Liver (tissue), 9 donors: ENCODE results near the gene SGCD. TPM values are rescaled to one million over a fixed set of nuclear protein-coding genes. Genes with fewer than 3 reads are reported as not detected.

ENCODE experiments used
- DNase-seq: peaks from one replicate; pipeline ENCODE4 v3.0.0-alpha.2; 2017; ENCODE audit warnings: low spot score
- H3K27ac ChIP-seq, 2 donors: one replicate each; pipeline ENCODE4 v1.7.0; 2013; ENCODE audit warnings: inconsistent platforms in 2 of 2, low read length in 2 of 2, control low read depth in 1 of 2, low read depth in 1 of 2, mild to moderate bottlenecking in 1 of 2
- H3K27me3 ChIP-seq, 4 donors: one replicate each; pipeline versions ENCODE4 v1.6.1 to v1.7.0; 2013; ENCODE audit warnings: low read length in 3 of 4, inconsistent platforms in 1 of 4, mild to moderate bottlenecking in 1 of 4, moderate library complexity in 1 of 4; ENCODE audit not compliant: control insufficient read depth in 4 of 4, insufficient read depth in 4 of 4
- H3K36me3 ChIP-seq, 4 donors: one replicate each; pipeline versions ENCODE4 v1.6.1 to v1.7.0; 2013; ENCODE audit warnings: low read length in 3 of 4, mild to moderate bottlenecking in 3 of 4, low read depth in 1 of 4, moderate library complexity in 1 of 4; ENCODE audit not compliant: control insufficient read depth in 4 of 4, insufficient read depth in 3 of 4
- H3K4me1 ChIP-seq, 4 donors: one replicate each; pipeline versions ENCODE4 v1.6.1 to v1.7.0; 2013; ENCODE audit warnings: low read length in 3 of 4, mild to moderate bottlenecking in 3 of 4, moderate library complexity in 1 of 4; ENCODE audit not compliant: control insufficient read depth in 4 of 4, insufficient read depth in 4 of 4
- H3K4me3 ChIP-seq, 3 donors: one replicate each; pipeline versions ENCODE4 v1.6.1 to v1.7.0; 2013; ENCODE audit warnings: low read length in 3 of 3, control low read depth in 1 of 3, low read depth in 1 of 3, mild to moderate bottlenecking in 1 of 3
- H3K9ac ChIP-seq, 2 donors: one replicate each; pipeline ENCODE4 v1.7.0; 2013; ENCODE audit warnings: low read length in 2 of 2, mild to moderate bottlenecking in 2 of 2, moderate library complexity in 2 of 2, control low read depth in 1 of 2, low read depth in 1 of 2
- H3K9me3 ChIP-seq, 4 donors: one replicate each; pipeline versions ENCODE4 v1.6.1 to v1.7.0; 2013; ENCODE audit warnings: low read length in 3 of 4; ENCODE audit not compliant: control insufficient read depth in 4 of 4
- ATF3 ChIP-seq: IDR thresholded peaks from 2 replicates; pipeline ENCODE4 v1.6.1; 2016; ENCODE audit warnings: antibody characterized with exemption
- CTCF ChIP-seq: fragments of 150-350 bp; IDR thresholded peaks from 2 replicates; pipeline ENCODE4 v1.5.1; 2017; ENCODE audit warnings: improper control_type of control experiment, low read depth, low read length; ENCODE audit not compliant: missing input control
- EGR1 ChIP-seq, 2 donors: IDR thresholded peaks; 2 replicates each; pipeline ENCODE4 v1.6.1; 2016 to 2018; ENCODE audit warnings: antibody characterized with exemption in 2 of 2, low read depth in 2 of 2
- FOXA1 ChIP-seq: IDR thresholded peaks from 2 replicates; pipeline ENCODE4 v1.6.1; 2016; ENCODE audit warnings: antibody characterized with exemption
- FOXA2 ChIP-seq: IDR thresholded peaks from 2 replicates; pipeline ENCODE4 v1.6.1; 2016; ENCODE audit warnings: antibody characterized with exemption
- GABPA ChIP-seq, 2 donors: IDR thresholded peaks in 1 of 2; conservative IDR thresholded peaks in 1 of 2; 2 replicates each; pipeline ENCODE4 v1.6.1; 2016; ENCODE audit warnings: antibody characterized with exemption in 2 of 2, mild to moderate bottlenecking in 1 of 2, moderate library complexity in 1 of 2
- HNF4A ChIP-seq, 2 donors: conservative IDR thresholded peaks; 2 replicates each; pipeline ENCODE4 v1.6.1; 2016; ENCODE audit warnings: antibody characterized with exemption in 2 of 2, mild to moderate bottlenecking in 2 of 2
- HNF4G ChIP-seq: IDR thresholded peaks from 2 replicates; pipeline ENCODE4 v1.6.1; 2016; ENCODE audit warnings: antibody characterized with exemption
- JUND ChIP-seq, 2 donors: IDR thresholded peaks; 2 replicates each; pipeline ENCODE4 v1.6.1; 2016; ENCODE audit warnings: antibody characterized with exemption in 2 of 2
- MAX ChIP-seq: IDR thresholded peaks from 2 replicates; pipeline ENCODE4 v1.6.1; 2016; ENCODE audit warnings: antibody characterized with exemption
- NR2F2 ChIP-seq: IDR thresholded peaks from 2 replicates; pipeline ENCODE4 v1.6.1; 2016; ENCODE audit warnings: antibody characterized with exemption
- RAD21 ChIP-seq, 2 donors: IDR thresholded peaks; 2 replicates each; pipeline ENCODE4 v1.6.1; 2016; ENCODE audit warnings: antibody characterized with exemption in 2 of 2, mild to moderate bottlenecking in 2 of 2
- REST ChIP-seq: IDR thresholded peaks from 2 replicates; pipeline ENCODE4 v1.6.1; 2016; ENCODE audit warnings: antibody characterized with exemption, mild to moderate bottlenecking
- RXRA ChIP-seq, 2 donors: IDR thresholded peaks; 2 replicates each; pipeline ENCODE4 v1.6.1; 2017 to 2018; ENCODE audit warnings: antibody characterized with exemption in 2 of 2, mild to moderate bottlenecking in 1 of 2
- SP1 ChIP-seq: IDR thresholded peaks from 2 replicates; pipeline ENCODE4 v1.6.1; 2018; ENCODE audit warnings: antibody characterized with exemption, mild to moderate bottlenecking
- TAF1 ChIP-seq: conservative IDR thresholded peaks from 2 replicates; pipeline ENCODE4 v1.6.1; 2016; ENCODE audit warnings: antibody characterized with exemption, mild to moderate bottlenecking
- YY1 ChIP-seq: IDR thresholded peaks from 2 replicates; pipeline ENCODE4 v1.6.1; 2016; ENCODE audit warnings: antibody characterized with exemption, mild to moderate bottlenecking
- ZBTB33 ChIP-seq: IDR thresholded peaks from 2 replicates; pipeline ENCODE4 v1.6.1; 2016; ENCODE audit warnings: antibody characterized with exemption
- WGBS: extraction: QIAGEN DNeasy Blood & Tissue Kit; methylation state at CpG from one replicate; pipeline ENCODE4 v1.1.7; 2013; 5-methylcytosine and 5-hydroxymethylcytosine counted together
- polyA plus RNA-seq, 2 donors: library from polyadenylated mRNA; stranded (reverse) in 1 of 2; unstranded in 1 of 2; fragments of 200-250 nt in 1 of 2; fragments of >200 nt in 1 of 2; fragmentation: Nextera tagmentation in 1 of 2; extraction: Ambion mirVana in 1 of 2; gene quantifications; one replicate each; pipeline versions ENCODE4 v1.2.1 to v1.2.3, GENCODE V29; 2013 to 2015
- total RNA-seq, 2 donors: library from RNA; depleted of rRNA; stranded (reverse); fragments of >200 nt; gene quantifications; one replicate each; pipeline ENCODE4 v1.2.3, GENCODE V29; 2014
- donor health status: healthy.
- donor health status: healthy.
- donor health status: healthy.
- donor health status: healthy.
- donor health status: healthy.

SGCD gene
- total and polyA plus RNA-seq, 4 donors: 0.35 to 1.7 (median 1.0) TPM

GRCh38 chr5:156310115-156310514 lies 16.8 kb upstream of the SGCD start:
- Histone ChIP-seq H3K4me3 (no peak overlapping the region), H3K27me3 (no peaks in the 10 kb centered on the region), H3K36me3 (no peaks in the 10 kb centered on the region), H3K9me3 (no peaks in the 10 kb centered on the region), H3K4me1 (no peaks in the 10 kb centered on the region), H3K27ac (no peak overlapping the region), H3K9ac (no peak overlapping the region)
- TF ChIP-seq ZBTB33: no peak
- TF ChIP-seq FOXA2: no peak
- TF ChIP-seq TAF1: no peak
- no peak for TF ChIP-seq GABPA (IDR thresholded peaks at IDR 0.05 in 1 of 2, conservative IDR thresholded peaks at IDR 0.05 in 1 of 2)
- no peak for TF ChIP-seq NR2F2
- TF ChIP-seq FOXA1: no peak
- TF ChIP-seq HNF4A (conservative IDR thresholded peaks at IDR 0.05): no peak
- no peak for TF ChIP-seq JUND (IDR thresholded peaks at IDR 0.05)
- TF ChIP-seq RXRA (IDR thresholded peaks at IDR 0.05): no peak
- no peak for TF ChIP-seq CTCF
- no peak for TF ChIP-seq HNF4G
- no peak for TF ChIP-seq YY1
- no peak for TF ChIP-seq SP1
- TF ChIP-seq REST: no peak
- TF ChIP-seq RAD21 (IDR thresholded peaks at IDR 0.05): no peak
- WGBS: 87% methylated on average over 4 of the region's 4 CpGs
- no peak for DNase-seq

- 52% methylated on average over 2 of the region's 2 CpGs for WGBS
- H3K36me3 ChIP-seq: no peaks in the 10 kb centered on the region
- H3K9ac ChIP-seq: no peak overlapping the region
- no peak overlapping the region for H3K4me3 ChIP-seq
- H3K27ac ChIP-seq: no peak overlapping the region
- no peaks in the 10 kb centered on the region for H3K4me1 ChIP-seq
- no peaks in the 10 kb centered on the region for H3K9me3 ChIP-seq
- no peak for DNase-seq
- H3K27me3 ChIP-seq: no peaks in the 10 kb centered on the region
- TF ChIP-seq CTCF (no peak), FOXA2 (no peak), SP1 (no peak), REST (no peak), EGR1 (IDR thresholded peaks at IDR 0.05; ENCODE audit: low read depth in 2 of 2) (no peak), RXRA (IDR thresholded peaks at IDR 0.05) (no peak), ATF3 (no peak), MAX (no peak), GABPA (IDR thresholded peaks at IDR 0.05 in 1 of 2, conservative IDR thresholded peaks at IDR 0.05 in 1 of 2) (no peak)
These were observed 13.9 kb upstream of the SGCD start for GRCh38 chr5:156312897-156313694.
